ENCODE measurements around the gene MEIKIN. TPM values are rescaled to one million over a fixed set of nuclear protein-coding genes. Genes with fewer than 3 reads are reported as not detected.

The MEIKIN gene
- total RNA-seq, 2 experiments from 2014 or later, result 1.1 to 2.2 TPM

DNA sequence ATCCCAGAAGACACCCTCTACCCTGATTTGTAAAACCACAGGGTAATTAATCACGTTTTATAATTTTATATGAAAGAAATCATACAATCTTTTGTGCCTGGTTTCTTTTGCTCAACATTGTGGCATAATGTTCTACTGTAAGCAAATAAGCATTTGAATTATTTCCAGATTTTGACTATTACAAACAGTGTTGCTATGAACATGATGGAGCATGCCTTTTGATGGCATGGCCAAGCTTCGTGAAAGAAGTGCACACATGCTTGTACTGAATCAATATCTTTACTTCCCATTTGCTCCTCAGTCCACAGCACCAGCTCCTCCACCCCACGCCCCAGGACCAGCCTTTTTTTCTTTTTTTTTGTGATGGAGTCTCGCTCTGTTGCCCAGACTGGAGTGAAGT lies 36.1 kb upstream of the MEIKIN start:
- ChIA-PET CTCF (no interaction called here), POLR2A (no interaction called here)
- Mint-ChIP-seq H3K4me3 (no peak overlapping the region), H3K4me1 (peaks cover 6% of the 10 kb centered on the region), H3K9me3 (no peaks in the 10 kb centered on the region), H3K27me3 (no peaks in the 10 kb centered on the region), H3K27ac (no peak overlapping the region), H3K36me3 (ENCODE audit: low read depth) (no peaks in the 10 kb centered on the region)
- DNase-seq, result no peak

DNA sequence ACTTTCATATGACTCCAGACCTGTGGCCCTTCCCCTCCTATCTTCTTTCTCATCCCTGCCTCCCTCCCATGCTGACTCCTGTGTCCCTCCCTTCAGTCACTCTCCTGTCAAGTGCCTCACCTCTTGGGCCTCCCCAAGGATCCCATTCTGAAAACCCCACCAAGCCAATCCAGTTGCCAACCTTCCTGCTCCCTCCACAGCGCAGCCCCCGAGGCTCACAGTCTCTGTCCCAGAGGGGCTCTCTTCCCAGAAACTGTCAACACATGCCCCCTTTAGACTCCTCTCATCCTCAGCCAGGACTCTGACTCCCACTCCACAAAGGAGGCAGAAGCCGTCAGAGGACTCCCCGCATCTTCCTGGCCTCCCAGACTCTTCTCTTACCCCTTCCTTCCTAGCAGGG lies 35.2 kb upstream of the MEIKIN start:
- no peak for DNase-seq
- Mint-ChIP-seq H3K4me3 (no peak overlapping the region), H3K9me3 (no peaks in the 10 kb centered on the region), H3K4me1 (peaks cover 13% of the 10 kb centered on the region), H3K27ac (no peak overlapping the region), H3K27me3 (no peaks in the 10 kb centered on the region), H3K36me3 (ENCODE audit: low read depth) (no peaks in the 10 kb centered on the region)
- ChIA-PET POLR2A (interaction anchor here (0.6 kb wide), 1 partner anchor 183 kb away, joined by 3 read pairs; no protein-coding TSS in a partner anchor), CTCF (no interaction called here)

DNA sequence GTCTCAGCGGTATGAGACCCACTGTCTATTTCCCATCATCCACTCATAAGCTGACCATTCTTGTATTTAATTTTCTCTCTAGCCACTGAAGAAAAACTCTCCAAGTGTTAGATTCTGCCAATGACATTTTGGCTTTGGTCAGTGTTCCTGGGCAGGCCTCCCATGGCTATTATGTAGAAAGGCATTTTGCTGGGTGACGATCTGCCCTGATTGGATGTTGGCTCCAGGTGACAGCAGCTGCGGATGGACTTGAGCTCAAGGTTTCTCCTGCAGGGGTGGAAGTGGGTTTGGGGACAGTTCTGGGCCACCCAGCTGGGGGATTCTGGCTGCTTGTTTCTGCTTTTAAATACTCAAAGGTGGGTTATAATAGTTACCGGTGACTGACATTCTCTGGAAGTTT lies 34.4 kb upstream of the MEIKIN start:
- DNase-seq, result no peak
- no peaks in the 10 kb centered on the region for H3K36me3 Mint-ChIP-seq (ENCODE audit: low read depth)
- POLR2A ChIA-PET, result no interaction called here
- H3K9me3 Mint-ChIP-seq, result no peaks in the 10 kb centered on the region
- CTCF ChIA-PET, result no interaction called here
- H3K4me1 Mint-ChIP-seq, result peaks cover 21% of the 10 kb centered on the region
- H3K4me3 Mint-ChIP-seq, result no peak overlapping the region
- no peak overlapping the region for H3K27ac Mint-ChIP-seq
- H3K27me3 Mint-ChIP-seq, result no peaks in the 10 kb centered on the region

DNA sequence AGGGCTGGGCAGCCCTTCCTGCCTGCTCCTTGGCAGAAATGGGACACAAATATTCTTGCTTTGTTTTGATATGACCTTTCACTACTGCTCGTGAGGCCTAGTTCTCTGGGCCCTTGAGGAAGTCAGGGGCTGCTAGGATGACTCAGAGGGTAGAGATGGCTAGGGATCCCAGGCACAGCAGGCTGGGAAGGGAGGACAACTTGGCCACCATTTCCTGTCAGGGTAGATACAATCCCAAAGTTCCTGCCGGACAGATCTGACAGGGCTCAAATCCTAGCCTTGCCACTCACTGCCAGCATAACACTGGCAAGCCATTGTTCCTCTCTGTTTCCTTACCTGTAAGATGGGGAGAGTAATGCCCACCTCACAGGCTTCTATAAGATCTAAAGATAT lies 31.7 kb upstream of the MEIKIN start:
- no peak for DNase-seq
- ChIA-PET POLR2A (no interaction called here), CTCF (no interaction called here)
- Mint-ChIP-seq H3K27me3 (no peaks in the 10 kb centered on the region), H3K27ac (no peak overlapping the region), H3K36me3 (ENCODE audit: low read depth) (no peaks in the 10 kb centered on the region), H3K4me1 (peaks cover 26% of the 10 kb centered on the region), H3K4me3 (no peak overlapping the region), H3K9me3 (no peaks in the 10 kb centered on the region)

DNA sequence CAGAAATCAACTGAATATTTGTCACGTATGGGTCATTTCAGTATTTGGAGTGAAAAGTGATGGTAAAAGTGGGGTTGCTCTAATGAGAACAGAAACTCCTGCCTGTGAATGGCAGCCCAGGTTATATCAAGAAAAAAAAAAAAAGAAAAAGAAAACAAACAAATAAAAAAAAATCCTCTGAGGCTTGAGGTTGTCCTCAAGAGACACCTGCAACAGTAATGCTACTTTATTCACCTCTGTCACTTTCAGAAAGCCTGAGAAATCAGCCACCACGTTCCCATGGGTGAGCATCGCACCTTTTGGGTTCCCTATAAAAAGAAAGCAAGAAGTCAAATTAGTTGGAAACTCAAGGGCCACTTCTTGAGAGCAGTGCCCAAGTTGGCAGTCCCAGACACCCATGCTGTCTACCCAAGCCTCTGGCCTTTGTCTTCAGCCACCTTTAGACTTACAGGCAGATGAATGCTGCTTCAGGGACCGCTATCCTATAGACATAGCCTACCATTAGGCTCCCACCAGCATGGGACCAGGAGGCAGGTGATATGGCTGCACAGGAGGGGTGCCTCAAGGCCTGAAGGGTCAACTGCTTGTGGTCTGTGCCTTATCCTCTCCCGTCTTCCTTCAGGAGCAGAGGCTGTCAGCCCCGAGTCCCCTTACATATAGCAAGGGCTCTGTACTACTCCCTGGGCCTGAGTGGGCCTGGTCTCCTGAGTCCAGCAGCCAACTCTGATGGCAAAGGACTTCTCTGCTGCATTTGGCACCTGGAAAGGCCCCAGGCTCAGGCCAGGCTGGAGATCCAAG lies 31.1 kb upstream of the MEIKIN start:
- no peaks in the 10 kb centered on the region for H3K27me3 Mint-ChIP-seq
- POLR2A ChIA-PET, result no interaction called here
- H3K9me3 Mint-ChIP-seq, result no peaks in the 10 kb centered on the region
- H3K4me1 Mint-ChIP-seq, result peaks cover 26% of the 10 kb centered on the region
- H3K4me3 Mint-ChIP-seq, result no peak overlapping the region
- H3K27ac Mint-ChIP-seq, result no peak overlapping the region
- no peaks in the 10 kb centered on the region for H3K36me3 Mint-ChIP-seq (ENCODE audit: low read depth)
- no peak for DNase-seq
- CTCF ChIA-PET, result no interaction called here

DNA sequence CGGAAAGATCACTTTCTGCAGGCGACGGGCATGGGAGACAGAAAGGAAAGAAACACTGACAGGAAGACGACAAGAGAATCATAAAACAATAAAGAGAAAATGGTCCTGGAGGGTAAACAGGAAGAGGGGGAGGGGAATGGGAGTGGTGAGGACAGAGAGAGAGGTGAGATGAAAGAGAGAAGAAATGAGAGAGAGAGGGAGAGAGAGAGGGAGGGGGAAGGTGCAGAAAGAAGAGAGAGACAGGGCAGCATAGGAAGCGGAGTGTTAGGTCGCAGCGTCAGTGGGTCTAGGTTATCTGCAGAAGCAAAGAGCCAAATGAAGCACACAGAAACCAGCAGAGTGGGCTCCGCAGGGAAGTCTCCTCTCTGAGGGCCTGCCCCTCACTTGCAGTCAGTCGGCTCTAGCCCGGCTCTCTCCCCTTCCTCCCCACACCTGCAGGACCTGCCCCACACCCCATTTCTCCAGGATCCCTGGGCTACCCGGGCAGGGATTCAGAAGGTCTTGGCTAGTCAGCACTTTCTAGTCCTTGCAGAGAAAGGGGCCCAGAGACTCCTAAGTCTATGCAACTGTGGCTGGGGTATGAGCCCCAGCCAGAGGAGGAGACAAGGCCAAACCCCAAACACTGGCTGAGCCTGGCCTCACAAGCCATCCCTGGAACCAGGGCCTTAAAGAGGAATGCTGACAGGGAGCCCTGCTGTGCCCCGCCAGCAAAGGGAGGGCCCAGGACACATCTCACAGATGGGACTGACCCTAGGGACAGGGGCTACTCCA lies 29.7 kb upstream of the MEIKIN start:
- POLR2A ChIA-PET, result interaction anchor here (0.6 kb wide), 1 partner anchor 529 kb away, joined by 3 read pairs; no protein-coding TSS in a partner anchor
- Mint-ChIP-seq H3K4me1 (peaks cover 26% of the 10 kb centered on the region), H3K4me3 (peak overlapping the region; percentile 69), H3K27me3 (no peaks in the 10 kb centered on the region), H3K27ac (peak overlapping the region; percentile 89), H3K9me3 (no peaks in the 10 kb centered on the region), H3K36me3 (ENCODE audit: low read depth) (no peaks in the 10 kb centered on the region)
- CTCF ChIA-PET, result no interaction called here
- peak; percentile 39 for DNase-seq

DNA sequence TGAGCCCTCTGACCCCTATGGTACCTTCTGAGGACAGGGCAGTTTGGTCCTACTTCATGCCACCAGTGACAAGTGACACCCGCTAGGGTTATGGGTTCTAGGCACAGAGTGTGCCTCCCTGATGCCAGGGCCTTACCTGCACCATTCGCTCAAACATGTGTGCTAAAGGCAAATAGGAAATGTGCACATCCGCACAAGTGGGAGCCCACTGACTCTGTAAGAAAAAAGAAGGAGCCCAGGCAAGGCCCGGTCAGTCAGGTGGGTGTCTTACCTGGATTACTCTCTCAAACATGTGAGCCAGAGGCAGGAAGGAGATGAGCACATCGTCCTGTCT lies 29.1 kb upstream of the MEIKIN start:
- peak overlapping the region; percentile 69 for H3K4me3 Mint-ChIP-seq
- no peaks in the 10 kb centered on the region for H3K27me3 Mint-ChIP-seq
- ChIA-PET POLR2A (interaction anchor here (1.0 kb wide), 1 partner anchor 81 kb away, joined by 3 read pairs; no protein-coding TSS in a partner anchor), CTCF (no interaction called here)
- H3K9me3 Mint-ChIP-seq, result no peaks in the 10 kb centered on the region
- DNase-seq, result peak; percentile 26
- H3K27ac Mint-ChIP-seq, result peak overlapping the region; percentile 89
- no peaks in the 10 kb centered on the region for H3K36me3 Mint-ChIP-seq (ENCODE audit: low read depth)
- peaks cover 26% of the 10 kb centered on the region for H3K4me1 Mint-ChIP-seq

DNA sequence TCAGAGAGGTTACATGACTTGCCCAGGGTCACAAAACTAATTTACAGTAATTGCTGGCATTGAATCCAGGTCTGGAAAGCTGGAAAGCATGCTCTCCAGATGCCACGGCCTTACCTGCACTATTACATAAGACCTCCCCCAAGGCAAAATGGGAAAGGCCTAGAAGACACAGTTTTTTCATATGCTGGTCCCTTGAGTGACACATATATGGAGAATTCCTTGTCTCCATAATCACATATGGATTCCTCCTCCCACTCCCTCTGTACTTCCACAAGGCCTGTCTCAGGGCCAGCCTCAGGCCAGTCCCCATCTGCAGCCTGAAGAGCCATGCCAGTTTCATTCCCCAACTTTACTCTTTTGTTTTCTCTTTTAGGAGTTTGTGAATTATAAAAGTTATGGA lies 28.6 kb upstream of the MEIKIN start:
- H3K4me1 Mint-ChIP-seq, result peaks cover 26% of the 10 kb centered on the region
- no peak for DNase-seq
- ChIA-PET CTCF (no interaction called here), POLR2A (interaction anchor here (1.0 kb wide), 1 partner anchor 82 kb away, joined by 3 read pairs; no protein-coding TSS in a partner anchor)
- H3K27me3 Mint-ChIP-seq, result no peaks in the 10 kb centered on the region
- peak overlapping the region; percentile 69 for H3K4me3 Mint-ChIP-seq
- peak overlapping the region; percentile 89 for H3K27ac Mint-ChIP-seq
- no peaks in the 10 kb centered on the region for H3K36me3 Mint-ChIP-seq (ENCODE audit: low read depth)
- no peaks in the 10 kb centered on the region for H3K9me3 Mint-ChIP-seq

DNA sequence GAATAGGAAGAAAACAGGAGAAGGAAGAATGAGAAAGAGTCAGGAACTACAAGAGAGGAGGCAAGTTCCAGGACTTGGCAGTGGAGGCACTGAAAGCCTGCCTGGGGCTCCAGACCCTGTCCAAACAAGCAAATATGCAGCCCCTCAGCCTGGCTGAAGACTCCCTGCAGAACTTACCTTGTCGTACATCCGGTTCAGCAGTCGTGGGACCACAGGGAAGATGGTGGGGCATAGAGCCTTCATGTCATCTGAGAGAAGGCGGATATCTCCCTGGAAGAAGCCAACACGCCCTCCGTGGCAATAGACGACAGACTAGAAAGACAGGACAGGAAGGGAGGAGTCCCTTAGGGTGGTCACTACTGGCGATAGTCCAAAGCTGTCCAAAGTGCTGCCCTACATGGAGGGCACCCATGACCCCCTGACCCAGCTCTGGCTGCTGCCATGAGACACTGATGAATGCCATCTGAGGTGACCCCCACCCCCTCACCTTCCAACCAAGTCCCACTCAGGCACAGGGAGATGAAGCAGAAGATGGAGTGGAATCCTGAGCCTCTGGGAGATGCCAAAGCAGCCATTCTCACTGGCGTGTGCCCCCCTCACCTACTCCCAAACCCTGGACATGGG lies 27.7 kb upstream of the MEIKIN start:
- DNase-seq, result no peak
- H3K36me3 Mint-ChIP-seq (ENCODE audit: low read depth), result no peaks in the 10 kb centered on the region
- H3K9me3 Mint-ChIP-seq, result no peaks in the 10 kb centered on the region
- peaks cover 26% of the 10 kb centered on the region for H3K4me1 Mint-ChIP-seq
- POLR2A ChIA-PET, result no interaction called here
- H3K27ac Mint-ChIP-seq, result no peak overlapping the region
- CTCF ChIA-PET, result no interaction called here
- H3K4me3 Mint-ChIP-seq, result no peak overlapping the region
- H3K27me3 Mint-ChIP-seq, result no peaks in the 10 kb centered on the region

DNA sequence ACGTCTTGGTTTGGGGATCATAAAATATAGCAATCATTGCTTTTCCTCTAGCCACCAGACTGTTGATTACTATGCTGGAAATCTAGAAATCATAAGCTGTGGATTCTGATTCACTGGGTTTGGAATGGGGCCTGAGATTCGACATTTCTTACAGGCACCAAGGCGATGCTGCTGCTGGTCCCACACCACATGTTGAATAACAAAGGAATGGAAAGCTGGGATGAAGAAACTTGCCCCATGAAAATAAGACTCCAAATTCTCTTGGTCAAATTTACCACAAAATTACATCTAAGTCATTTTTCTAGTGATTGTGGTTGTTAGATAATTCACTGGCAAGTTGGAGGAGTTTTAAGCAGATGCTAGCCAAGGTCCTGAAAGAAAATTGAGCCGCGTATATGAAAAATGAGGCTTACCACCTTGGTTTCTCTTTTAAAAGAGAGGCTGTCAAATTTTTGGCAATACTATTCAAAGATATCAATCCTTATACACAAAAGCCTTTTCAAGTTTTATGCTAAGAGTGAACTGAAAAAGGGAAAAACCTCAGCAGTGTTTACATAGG lies 23.0 kb upstream of the MEIKIN start:
- H3K27ac Mint-ChIP-seq, result no peak overlapping the region
- ChIA-PET POLR2A (no interaction called here), CTCF (no interaction called here)
- H3K4me3 Mint-ChIP-seq, result no peak overlapping the region
- H3K9me3 Mint-ChIP-seq, result no peaks in the 10 kb centered on the region
- H3K4me1 Mint-ChIP-seq, result no peaks in the 10 kb centered on the region
- H3K36me3 Mint-ChIP-seq (ENCODE audit: low read depth), result peaks cover 8% of the 10 kb centered on the region
- DNase-seq, result no peak
- H3K27me3 Mint-ChIP-seq, result no peaks in the 10 kb centered on the region

DNA sequence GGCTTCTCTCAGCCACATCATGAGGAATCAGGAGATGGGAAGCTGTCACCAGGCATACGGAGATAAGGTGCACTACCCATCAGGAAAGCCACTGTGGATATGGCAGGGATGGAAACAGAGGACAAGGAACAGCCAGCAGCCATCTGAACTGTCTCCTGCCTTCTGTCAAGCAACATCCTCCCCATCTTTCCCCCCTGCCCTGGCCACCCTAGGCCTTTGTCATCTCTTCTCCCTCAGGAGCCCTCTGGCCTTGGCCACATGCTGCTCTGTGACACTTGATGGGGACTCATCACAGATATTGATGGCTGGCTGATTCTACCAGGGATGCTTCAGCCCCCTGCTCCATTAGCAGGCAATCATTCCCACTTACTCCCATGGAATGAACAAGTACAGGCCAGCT lies 21.1 kb upstream of the MEIKIN start:
- Mint-ChIP-seq H3K4me3 (no peak overlapping the region), H3K27me3 (no peaks in the 10 kb centered on the region), H3K4me1 (no peaks in the 10 kb centered on the region), H3K36me3 (ENCODE audit: low read depth) (peaks cover 8% of the 10 kb centered on the region), H3K9me3 (no peaks in the 10 kb centered on the region), H3K27ac (no peak overlapping the region)
- ChIA-PET POLR2A (no interaction called here), CTCF (no interaction called here)
- no peak for DNase-seq

DNA sequence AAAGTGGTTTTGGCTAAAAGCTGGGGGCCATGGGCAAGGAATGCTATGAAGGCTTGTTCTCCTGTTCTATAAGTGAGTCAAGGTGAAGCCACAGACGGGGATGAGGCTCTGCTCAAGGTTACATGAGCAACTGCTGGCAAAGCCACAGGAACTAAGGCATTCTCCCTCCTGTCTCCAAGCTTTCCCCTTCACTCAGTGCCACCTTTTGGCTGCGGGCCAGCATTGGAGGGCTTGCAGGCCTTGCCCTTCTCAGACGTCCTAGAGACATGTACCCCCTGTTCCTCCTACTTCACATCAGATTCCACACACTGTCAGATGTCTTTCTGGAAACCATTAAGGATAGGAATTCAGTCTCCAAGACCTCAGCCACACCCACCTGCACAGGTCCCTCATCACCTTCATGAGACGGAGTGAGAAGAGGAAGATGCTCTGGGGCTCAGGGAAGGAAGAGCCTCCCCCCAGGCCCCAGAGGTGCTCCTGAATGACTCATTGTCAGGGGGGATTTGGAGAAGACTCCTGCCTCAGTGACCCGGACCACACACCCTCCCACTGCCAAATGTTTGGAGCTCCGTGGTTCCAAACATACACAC lies 20.5 kb upstream of the MEIKIN start:
- ChIA-PET POLR2A (no interaction called here), CTCF (no interaction called here)
- Mint-ChIP-seq H3K27ac (no peak overlapping the region), H3K9me3 (no peaks in the 10 kb centered on the region), H3K4me3 (no peak overlapping the region), H3K27me3 (no peaks in the 10 kb centered on the region), H3K36me3 (ENCODE audit: low read depth) (peaks cover 8% of the 10 kb centered on the region), H3K4me1 (no peaks in the 10 kb centered on the region)
- DNase-seq, result no peak

DNA sequence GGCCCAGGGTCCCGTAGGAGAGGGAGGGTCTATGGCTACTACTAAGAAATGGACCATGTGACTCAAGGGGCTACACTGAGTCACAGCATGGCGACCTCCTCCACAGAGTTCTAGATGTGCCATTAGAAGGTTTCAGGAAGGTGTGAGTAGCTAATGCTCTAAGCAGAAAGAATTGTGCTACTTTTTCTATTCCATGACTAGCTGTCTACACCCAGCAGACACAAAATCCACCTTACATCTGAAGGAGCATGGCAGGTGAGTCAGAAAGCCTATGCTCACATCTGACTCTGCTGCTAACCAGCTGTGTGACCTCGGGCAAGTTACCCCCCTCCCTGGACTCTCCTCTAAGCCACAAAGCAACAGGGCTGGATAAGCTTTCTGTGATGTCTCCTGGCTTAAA lies 14.4 kb upstream of the MEIKIN start:
- Mint-ChIP-seq H3K4me1 (no peaks in the 10 kb centered on the region), H3K4me3 (no peak overlapping the region), H3K27me3 (no peaks in the 10 kb centered on the region), H3K27ac (no peak overlapping the region), H3K36me3 (ENCODE audit: low read depth) (peaks cover 9% of the 10 kb centered on the region), H3K9me3 (no peaks in the 10 kb centered on the region)
- DNase-seq, result no peak
- POLR2A ChIA-PET, result no interaction called here
- CTCF ChIA-PET, result no interaction called here

All from activated CD4-positive, alpha-beta memory T cell treated with anti-CD3 and anti-CD28 coated beads, Interleukin-2, amount 10 ng/mL, durations not matched to agents 7 days and 5 days (primary cell).